Measurements from ENCODE around the gene C21orf58.

The C21orf58 gene

GRCh38 chr21:46294647-46295176, 29.0 kb downstream of the C21orf58 start:
- no peak for DNase-seq

GRCh38 chr21:46291561-46291960, 32.1 kb downstream of the C21orf58 start:
- no peak for DNase-seq

- DNase-seq = no peak
These were observed 34.0 kb downstream of the C21orf58 start for GRCh38 chr21:46289655-46290179.

GRCh38 chr21:46287541-46287940, 36.1 kb downstream of the C21orf58 start:
- DNase-seq = no peak

- DNase-seq = peak in 1 of 2 donors; percentile 60
These were observed 37.0 kb downstream of the C21orf58 start for GRCh38 chr21:46286648-46287002.

- DNase-seq = peak; percentile 82 to 84
These were observed 37.7 kb downstream of the C21orf58 start, which contains the start of gene YBEY for GRCh38 chr21:46285761-46286647. Gene YBEY, plus strand, starts transcription at chr21:46286342. Its CDS starts 572 bp downstream, at chr21:46286914.

- DNase-seq = no peak
These were observed 38.4 kb downstream of the C21orf58 start, which contains the start of gene MCM3AP for GRCh38 chr21:46285206-46285661. Gene MCM3AP, minus strand, starts transcription at chr21:46285611. Its CDS starts 325 bp downstream, at chr21:46285286.

GRCh38 chr21:46284733-46285132, 38.9 kb downstream of the C21orf58 start:
- no peak for DNase-seq

GRCh38 chr21:46284077-46284644, 39.5 kb downstream of the C21orf58 start:
- no peak for DNase-seq

- DNase-seq = no peak
These were observed 48.8 kb downstream of the C21orf58 start for GRCh38 chr21:46274797-46275390.

- DNase-seq = no peak
These were observed 50.3 kb downstream of the C21orf58 start for GRCh38 chr21:46273341-46273740.

GRCh38 chr21:46269466-46269865, 54.2 kb downstream of the C21orf58 start:
- no peak for DNase-seq

- DNase-seq = no peak
These were observed 55.3 kb downstream of the C21orf58 start for GRCh38 chr21:46268371-46268770.

GRCh38 chr21:46266946-46267345, 56.7 kb downstream of the C21orf58 start:
- no peak for DNase-seq

- DNase-seq = no peak
These were observed 57.7 kb downstream of the C21orf58 start for GRCh38 chr21:46265736-46266525.

- no peak for DNase-seq
These were observed 59.0 kb downstream of the C21orf58 start for GRCh38 chr21:46264690-46265144.

GRCh38 chr21:46264046-46264689, 59.5 kb downstream of the C21orf58 start:
- DNase-seq = no peak

- no peak for DNase-seq
These were observed 67.1 kb downstream of the C21orf58 start for GRCh38 chr21:46256501-46256994.

- DNase-seq = no peak
These were observed 67.8 kb downstream of the C21orf58 start for GRCh38 chr21:46255758-46256337.

GRCh38 chr21:46255166-46255565, 68.5 kb downstream of the C21orf58 start:
- DNase-seq = no peak
